ENCODE results near the gene EEF1AKMT3. TPM values are rescaled to one million over a fixed set of nuclear protein-coding genes. Genes with fewer than 3 reads are reported as not detected.

Gene EEF1AKMT3
- total and polyA plus RNA-seq, 2 of the 4 experiments (the other 2 are of a cell fraction), result 3.2 to 8.1 TPM

- Histone ChIP-seq H3K23ac (ENCODE audit: low read depth, low read length) (no peak overlapping the region), H3K9ac (ENCODE audit: low read depth, low read length) (no peak overlapping the region), H4K20me1 (ENCODE audit: insufficient read depth, low read length) (peaks cover 57% of the 10 kb centered on the region), H4K5ac (ENCODE audit: low read depth, low read length) (no peak overlapping the region), H3K4ac (ENCODE audit: low read depth, low read length) (no peak overlapping the region), H2AK5ac (ENCODE audit: low read depth, low read length) (no peak overlapping the region), H3K18ac (ENCODE audit: low read depth, low read length) (no peak overlapping the region), H3K79me1 (ENCODE audit: low read depth in 1 of 2, low read length in 2 of 2) (peaks cover 45 to 72% of the 10 kb centered on the region in 2 experiments), H4K91ac (ENCODE audit: insufficient read depth, low read depth, low read length) (no peak overlapping the region), H3K4me2 (ENCODE audit: low read depth, low read length) (no peak overlapping the region), H3K9me1 (ENCODE audit: insufficient read depth, low read length) (no peaks in the 10 kb centered on the region), H2BK15ac (ENCODE audit: low read depth, low read length) (no peak overlapping the region), H2AK9ac (replicated peaks; ENCODE audit: low read depth, low read length, poor library complexity) (no peak overlapping the region), H3K9me3 (ENCODE audit: control insufficient read depth, insufficient read depth, low read length) (no peaks in the 10 kb centered on the region), H3K27ac (ENCODE audit: insufficient read depth, low read length) (no peak overlapping the region), H2BK120ac (ENCODE audit: low read depth, low read length) (no peak overlapping the region), H3K36me3 (ENCODE audit: control insufficient read depth, insufficient read depth, low read length) (peaks cover 88% of the 10 kb centered on the region), H2AFZ (replicated peaks; ENCODE audit: low read length, poor library complexity) (no peak overlapping the region), H3K14ac (replicated peaks; ENCODE audit: low read depth, low read length) (no peak overlapping the region), H3K27me3 (ENCODE audit: control insufficient read depth, insufficient read depth, low read length) (no peaks in the 10 kb centered on the region), H3K4me3 (ENCODE audit: insufficient read depth, low read depth, low read length) (no peak overlapping the region), H3K56ac (ENCODE audit: extremely low read depth, insufficient read depth, low read length) (no peak overlapping the region), H3K4me1 (ENCODE audit: control insufficient read depth, insufficient read depth, low read length) (no peaks in the 10 kb centered on the region), H2BK5ac (ENCODE audit: low read depth, low read length, poor library complexity, severe bottlenecking) (no peak overlapping the region), H4K8ac (ENCODE audit: low read depth in 2 of 2, low read length in 2 of 2) (no peak overlapping the region), H2BK20ac (ENCODE audit: low read depth, low read length) (no peak overlapping the region)
- in situ Hi-C loops (cut with MboI; ENCODE audit: low sequenced_read_pairs), result no loop called here
- intact Hi-C loops (cut with micrococcal nuclease), result no loop called here
- no TSS peak for BruUV-seq (replicated peaks)
- TF ChIP-seq MAZ (IDR thresholded peaks at IDR 0.05; ENCODE audit: borderline replicate concordance, low read depth, low read length) (no peak), MXI1 (IDR thresholded peaks at IDR 0.05; ENCODE audit: borderline replicate concordance, low read depth, low read length) (no peak), NFE2L2 (IDR thresholded peaks at IDR 0.05; ENCODE audit: low read depth, low read length) (no peak), ELK1 (IDR thresholded peaks at IDR 0.05; ENCODE audit: borderline replicate concordance, low read depth, low read length) (no peak)
- no peak for ATAC-seq (ENCODE audit: low read depth)
- CTCF ChIA-PET, result no interaction called here
- dilution Hi-C loops (cut with HindIII; ENCODE audit: low sequenced_read_pairs, unreplicated experiment), result no loop called here
- no peak for DNase-seq
- WGBS, 2 experiments (ENCODE audit: extremely low coverage in 2 of 2, insufficient read length in 1 of 2), result 92% methylated on average over 11 of the region's 17 CpGs; no CpG with 5 or more reads in 1 of the 2 experiments
- POLR2A ChIA-PET (ENCODE audit: unreplicated experiment), result no interaction called here
Measured at GRCh38 chr12:57823131-57823907, 50.9 kb downstream of the EEF1AKMT3 start.
